GM23248 (cell line): Measurements from ENCODE around the gene GJD3. TPM values are rescaled to one million over a fixed set of nuclear protein-coding genes. Genes with fewer than 3 reads are reported as not detected.

Source experiments
- DNase-seq: peaks from one replicate; pipeline ENCODE4 v3.0.0-alpha.2; 2015
- H2AFZ ChIP-seq: fragments of 200-600 bp; sonication (generic); 2 replicates; pipeline ENCODE4 v1.6.1; 2016; ENCODE audit warnings: antibody characterized with exemption
- H3F3A ChIP-seq: fragments of 200-600 bp; sonication (generic); 2 replicates; pipeline ENCODE4 v1.6.1; 2016; ENCODE audit warnings: mild to moderate bottlenecking, antibody characterized with exemption, mixed run types; ENCODE audit not compliant: insufficient read depth
- H3K27ac ChIP-seq: fragments of 200-600 bp; sonication (generic); 2 replicates; pipeline ENCODE4 v1.5.1; 2016; ENCODE audit warnings: mild to moderate bottlenecking
- H3K27me3 ChIP-seq: fragments of 200-600 bp; sonication (generic); replicated peaks from 2 replicates; pipeline ENCODE4 v1.6.1; 2016; ENCODE audit warnings: mild to moderate bottlenecking; ENCODE audit not compliant: insufficient read depth
- H3K36me3 ChIP-seq: fragments of 200-600 bp; sonication (generic); 2 replicates; pipeline ENCODE4 v1.6.1; 2016; ENCODE audit warnings: low read depth, mild to moderate bottlenecking
- H3K4me1 ChIP-seq: fragments of 200-600 bp; sonication (generic); 2 replicates; pipeline ENCODE4 v1.6.1; 2016; ENCODE audit warnings: mild to moderate bottlenecking; ENCODE audit not compliant: insufficient read depth
- H3K4me2 ChIP-seq: fragments of 200-600 bp; sonication (generic); one replicate; pipeline ENCODE4 v1.6.1; 2016; ENCODE audit warnings: mild to moderate bottlenecking; ENCODE audit not compliant: unreplicated experiment
- H3K4me3 ChIP-seq: fragments of 200-600 bp; sonication (generic); 2 replicates; pipeline ENCODE4 v1.5.1; 2016; ENCODE audit warnings: mild to moderate bottlenecking
- H3K79me2 ChIP-seq: fragments of 200-600 bp; sonication (generic); 2 replicates; pipeline ENCODE4 v1.6.1; 2016; ENCODE audit warnings: mild to moderate bottlenecking; ENCODE audit not compliant: insufficient read depth
- H3K9ac ChIP-seq: fragments of 200-600 bp; sonication (generic); 2 replicates; pipeline ENCODE4 v1.6.1; 2016; ENCODE audit warnings: mild to moderate bottlenecking
- H3K9me2 ChIP-seq: fragments of 200-600 bp; sonication (generic); 2 replicates; pipeline ENCODE4 v1.6.1; 2016; ENCODE audit warnings: mixed run types, mild to moderate bottlenecking, moderate library complexity; ENCODE audit not compliant: insufficient read depth
- H3K9me3 ChIP-seq: fragments of 200-600 bp; sonication (generic); one replicate; pipeline ENCODE4 v1.6.1; 2017; ENCODE audit warnings: low read depth
- H4K20me1 ChIP-seq: fragments of 200-600 bp; sonication (generic); 2 replicates; pipeline ENCODE4 v1.6.0; 2016; ENCODE audit not compliant: insufficient read depth
- EZH2 ChIP-seq: fragments of 200-600 bp; sonication (generic); IDR thresholded peaks from 2 replicates; pipeline ENCODE4 v1.6.1; 2018; ENCODE audit warnings: antibody characterized with exemption, mild to moderate bottlenecking; ENCODE audit not compliant: insufficient read depth, poor library complexity, severe bottlenecking
- EZH2phosphoT487 ChIP-seq: fragments of 200-600 bp; sonication (generic); IDR thresholded peaks from 2 replicates; pipeline ENCODE4 v1.6.1; 2018; ENCODE audit warnings: antibody characterized with exemption, moderate library complexity, mild to moderate bottlenecking, low read depth; ENCODE audit not compliant: insufficient read depth
- WGBS, 2 experiments: methylation state at CpG; one replicate each; pipeline ENCODE4 v1.1.6; 2015 to 2017; ENCODE audit warnings: low lambda C conversion rate in 2 of 2, low coverage in 1 of 2; ENCODE audit errors: missing lambda C conversion rate in 2 of 2; 5-methylcytosine and 5-hydroxymethylcytosine counted together
- in situ Hi-C: fragments of 300-500 bp; cut with MboI; formaldehyde crosslinking; loops from 2 replicates; pipeline ENCODE4 v1.15.0; 2020
- polyA plus RNA-seq: library from polyadenylated mRNA; unstranded; fragments of >200 nt; fragmentation: Nextera tagmentation; extraction: Ambion mirVana; gene quantifications from 2 replicates; pipeline ENCODE4 v1.2.1, GENCODE V29; 2016
- total RNA-seq: library from RNA; depleted of rRNA; stranded (reverse); fragments of >200 nt; shearing (Covaris generic); gene quantifications from 2 replicates; pipeline ENCODE4 v1.2.3, GENCODE V29; 2014

Gene GJD3
- total and polyA plus RNA-seq, 2 experiments from 2014 or later = 1.2 to 2.0 TPM

GRCh38 chr17:40317880-40318829 is 46.4 kb downstream of the GJD3 start:
- WGBS, 2 experiments = 1 to 3% methylated on average over 51 to 68 of the region's 70 CpGs
- H3K79me2 ChIP-seq = peaks cover 51% of the 10 kb centered on the region
- H3F3A ChIP-seq = peaks cover 12% of the 10 kb centered on the region

GRCh38 chr17:40317345-40317873 is 47.1 kb downstream of the GJD3 start:
- TF ChIP-seq EZH2 = no peak
- TF ChIP-seq EZH2phosphoT487 = no peak
- DNase-seq = peak; percentile 87
- H3K9ac ChIP-seq = peak overlapping the region; percentile 96
- H3K27ac ChIP-seq = peak overlapping the region; percentile 95
- H3K4me3 ChIP-seq = peak overlapping the region; percentile 83
- H3K4me1 ChIP-seq = peaks cover 67% of the 10 kb centered on the region
- H3K9me3 ChIP-seq = no peaks in the 10 kb centered on the region
- in situ Hi-C loops = no loop called here
- H4K20me1 ChIP-seq = no peaks in the 10 kb centered on the region
- H3K9me2 ChIP-seq = no peaks in the 10 kb centered on the region
- peaks cover 12% of the 10 kb centered on the region for H3F3A ChIP-seq
- no peaks in the 10 kb centered on the region for H3K36me3 ChIP-seq
- H3K79me2 ChIP-seq = peaks cover 44% of the 10 kb centered on the region
- no peaks in the 10 kb centered on the region for H3K27me3 ChIP-seq
- WGBS, 2 experiments = 1 to 2% methylated on average over 5 to 6 of the region's 6 CpGs
- peak overlapping the region; percentile 42; the same call in 1 of the 2 replicates for H2AFZ ChIP-seq
- peak overlapping the region; percentile 73 for H3K4me2 ChIP-seq

More at GRCh38 chr17:40317880-40318829, 46.4 kb downstream of the GJD3 start:
- H3K4me3 ChIP-seq = peak overlapping the region; percentile 83
- H3K36me3 ChIP-seq = no peaks in the 10 kb centered on the region
- peak overlapping the region; percentile 95 for H3K27ac ChIP-seq
- peak; percentile 100 for DNase-seq
- H3K9ac ChIP-seq = peak overlapping the region; percentile 96
- H3K9me2 ChIP-seq = no peaks in the 10 kb centered on the region
- peak overlapping the region; percentile 79 for H3K4me2 ChIP-seq
- in situ Hi-C loops = no loop called here
- peak overlapping the region; percentile 42; the same call in 1 of the 2 replicates for H2AFZ ChIP-seq
- H3K27me3 ChIP-seq = no peaks in the 10 kb centered on the region
- H3K4me1 ChIP-seq = peaks cover 69% of the 10 kb centered on the region
- H4K20me1 ChIP-seq = no peaks in the 10 kb centered on the region
- H3K9me3 ChIP-seq = no peaks in the 10 kb centered on the region
- no peak for TF ChIP-seq EZH2
- no peak for TF ChIP-seq EZH2phosphoT487

- Histone ChIP-seq H3K79me2 (peaks cover 37% of the 10 kb centered on the region), H3K9ac (peak overlapping the region; percentile 96), H3K4me2 (peak overlapping the region; percentile 73), H4K20me1 (no peaks in the 10 kb centered on the region), H2AFZ (no peak overlapping the region), H3K4me3 (peak overlapping the region; percentile 83), H3K27ac (peak overlapping the region; percentile 95), H3K9me2 (no peaks in the 10 kb centered on the region), H3K36me3 (no peaks in the 10 kb centered on the region), H3K27me3 (no peaks in the 10 kb centered on the region), H3F3A (peaks cover 12% of the 10 kb centered on the region), H3K4me1 (peaks cover 67% of the 10 kb centered on the region), H3K9me3 (no peaks in the 10 kb centered on the region)
- peak; percentile 93 for DNase-seq
- TF ChIP-seq EZH2phosphoT487 = no peak
- no peak for TF ChIP-seq EZH2
- WGBS, 2 experiments = 3 to 6% methylated on average over 26 to 37 of the region's 38 CpGs
- in situ Hi-C loops = no loop called here
Observed at GRCh38 chr17:40316571-40317344, 47.8 kb downstream of the GJD3 start.
